Measurements from ENCODE around the gene IFT52.

IFT52 gene

GRCh38 chr20:43670423-43670822 is 79.7 kb downstream of the IFT52 start:
- Histone ChIP-seq H3K36me3 (ENCODE audit: low read depth) (peaks cover 58% of the 10 kb centered on the region), H3K4me3 (ENCODE audit: severe bottlenecking) (no peak overlapping the region)

GRCh38 chr20:43676368-43676767 is 85.6 kb downstream of the IFT52 start:
- H3K36me3 ChIP-seq (ENCODE audit: low read depth) = peaks cover 89% of the 10 kb centered on the region
- no peak overlapping the region for H3K27ac ChIP-seq (ENCODE audit: poor library complexity, severe bottlenecking)
- no peak overlapping the region for H3K4me3 ChIP-seq (ENCODE audit: severe bottlenecking)
- DNase-seq (ENCODE audit: low spot score) (no peak), ATAC-seq (ENCODE audit: low read depth) (no peak)
- no peaks in the 10 kb centered on the region for H3K9me3 ChIP-seq (ENCODE audit: severe bottlenecking)
- no peaks in the 10 kb centered on the region for H3K4me1 ChIP-seq (ENCODE audit: insufficient read depth, poor library complexity, severe bottlenecking)
- no peak for TF ChIP-seq CTCF (IDR thresholded peaks at IDR 0.05; ENCODE audit: poor library complexity, severe bottlenecking)
- no peaks in the 10 kb centered on the region for H3K27me3 ChIP-seq (ENCODE audit: insufficient read depth, poor library complexity, severe bottlenecking)

More at GRCh38 chr20:43670423-43670822, 79.7 kb downstream of the IFT52 start:
- Histone ChIP-seq H3K27ac (ENCODE audit: poor library complexity, severe bottlenecking) (no peak overlapping the region), H3K27me3 (ENCODE audit: insufficient read depth, poor library complexity, severe bottlenecking) (no peaks in the 10 kb centered on the region), H3K4me1 (ENCODE audit: insufficient read depth, poor library complexity, severe bottlenecking) (peaks cover 9% of the 10 kb centered on the region), H3K9me3 (ENCODE audit: severe bottlenecking) (no peaks in the 10 kb centered on the region)
- ATAC-seq (ENCODE audit: low read depth) = no peak
- TF ChIP-seq CTCF (IDR thresholded peaks at IDR 0.05; ENCODE audit: poor library complexity, severe bottlenecking) = no peak
- no peak for DNase-seq (ENCODE audit: low spot score)

GRCh38 chr20:43680981-43681380 is 90.2 kb downstream of the IFT52 start:
- DNase-seq (ENCODE audit: low spot score) (no peak), ATAC-seq (ENCODE audit: low read depth) (no peak)
- H3K9me3 ChIP-seq (ENCODE audit: severe bottlenecking) = no peaks in the 10 kb centered on the region
- no peaks in the 10 kb centered on the region for H3K27me3 ChIP-seq (ENCODE audit: insufficient read depth, poor library complexity, severe bottlenecking)
- H3K4me3 ChIP-seq (ENCODE audit: severe bottlenecking) = no peak overlapping the region
- H3K36me3 ChIP-seq (ENCODE audit: low read depth) = peaks cover 88% of the 10 kb centered on the region
- H3K4me1 ChIP-seq (ENCODE audit: insufficient read depth, poor library complexity, severe bottlenecking) = no peaks in the 10 kb centered on the region
- no peak for TF ChIP-seq CTCF (IDR thresholded peaks at IDR 0.05; ENCODE audit: poor library complexity, severe bottlenecking)
- no peak overlapping the region for H3K27ac ChIP-seq (ENCODE audit: poor library complexity, severe bottlenecking)

GRCh38 chr20:43681468-43681942 is 90.8 kb downstream of the IFT52 start:
- no peak overlapping the region for H3K27ac ChIP-seq (ENCODE audit: poor library complexity, severe bottlenecking)
- H3K36me3 ChIP-seq (ENCODE audit: low read depth) = peaks cover 88% of the 10 kb centered on the region
- no peak for TF ChIP-seq CTCF (IDR thresholded peaks at IDR 0.05; ENCODE audit: poor library complexity, severe bottlenecking)
- no peak overlapping the region for H3K4me3 ChIP-seq (ENCODE audit: severe bottlenecking)
- DNase-seq (ENCODE audit: low spot score) (peak; percentile 75), ATAC-seq (ENCODE audit: low read depth) (no peak)
- no peaks in the 10 kb centered on the region for H3K4me1 ChIP-seq (ENCODE audit: insufficient read depth, poor library complexity, severe bottlenecking)
- H3K27me3 ChIP-seq (ENCODE audit: insufficient read depth, poor library complexity, severe bottlenecking) = no peaks in the 10 kb centered on the region
- no peaks in the 10 kb centered on the region for H3K9me3 ChIP-seq (ENCODE audit: severe bottlenecking)

- Histone ChIP-seq H3K4me1 (ENCODE audit: insufficient read depth, poor library complexity, severe bottlenecking) (no peaks in the 10 kb centered on the region), H3K27ac (ENCODE audit: poor library complexity, severe bottlenecking) (no peak overlapping the region), H3K36me3 (ENCODE audit: low read depth) (peaks cover 88% of the 10 kb centered on the region), H3K4me3 (ENCODE audit: severe bottlenecking) (no peak overlapping the region), H3K9me3 (ENCODE audit: severe bottlenecking) (no peaks in the 10 kb centered on the region), H3K27me3 (ENCODE audit: insufficient read depth, poor library complexity, severe bottlenecking) (no peaks in the 10 kb centered on the region)
- ATAC-seq (ENCODE audit: low read depth) (0 out of 3 replicates have a peak, but pooled peaks have one; percentile 3), DNase-seq (ENCODE audit: low spot score) (no peak)
- TF ChIP-seq CTCF (IDR thresholded peaks at IDR 0.05; ENCODE audit: poor library complexity, severe bottlenecking) = no peak
Measured at GRCh38 chr20:43681991-43682410, 91.3 kb downstream of the IFT52 start.

All from RWPE2 (cell line).